HT1080 (cell line): ENCODE results near the gene CDH7. TPM values are rescaled to one million over a fixed set of nuclear protein-coding genes. Genes with fewer than 3 reads are reported as not detected.

Source experiments
- DNase-seq: peaks from one replicate; pipeline ENCODE4 v3.0.0-alpha.2; 2015; ENCODE audit warnings: low read depth
- total RNA-seq: library from RNA; depleted of rRNA; stranded (reverse); fragments of >200 nt; shearing (Covaris generic); gene quantifications from 2 replicates; pipeline ENCODE4 v1.2.3, GENCODE V29; 2014

CDH7 gene
- total RNA-seq, 1 experiment from 2014 or later, result 1.5 TPM

DNA sequence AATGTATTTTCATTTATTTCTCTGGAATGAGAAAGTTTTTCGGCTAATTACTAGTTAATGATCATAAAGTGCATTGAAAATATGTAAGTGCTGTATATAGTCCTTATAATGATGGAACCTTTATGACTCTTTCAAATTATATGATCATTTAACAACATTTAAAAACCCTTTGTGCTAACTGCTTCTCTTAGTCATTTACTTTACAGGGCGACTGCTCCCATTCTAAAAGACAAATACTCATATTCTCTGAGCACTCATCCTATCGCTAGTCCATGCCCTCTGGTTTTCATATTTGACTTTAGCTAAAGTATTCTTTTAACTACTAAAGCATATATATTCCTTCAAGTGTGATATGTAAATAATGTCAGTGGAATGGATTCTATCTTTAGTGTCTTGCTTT lies 168.2 kb downstream of the CDH7 start:
- DNase-seq, result no peak

- no peak for DNase-seq
Observed at GRCh38 chr18:65919663-65920062, 168.9 kb downstream of the CDH7 start.

- no peak for DNase-seq
Observed at GRCh38 chr18:65922103-65922502, 171.3 kb downstream of the CDH7 start.

DNA sequence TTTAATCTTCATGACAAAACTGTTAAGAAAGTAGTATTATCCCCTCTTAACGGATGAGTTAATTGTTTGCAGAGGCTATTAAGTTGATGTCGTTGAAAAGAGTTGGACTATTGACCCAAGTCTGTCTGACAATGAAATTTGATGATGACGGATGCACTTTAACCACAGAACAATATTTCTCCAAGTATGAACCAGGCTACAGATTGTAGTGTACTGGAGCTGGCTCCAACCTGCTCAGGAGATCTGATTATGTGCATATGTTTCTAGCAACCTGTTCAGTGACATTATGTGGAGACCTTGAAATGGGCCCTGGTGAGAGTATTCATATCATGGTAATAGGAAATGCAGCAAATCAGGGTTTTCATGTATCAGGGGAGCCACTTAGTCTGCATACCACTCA lies 174.1 kb downstream of the CDH7 start:
- DNase-seq, result no peak

DNA sequence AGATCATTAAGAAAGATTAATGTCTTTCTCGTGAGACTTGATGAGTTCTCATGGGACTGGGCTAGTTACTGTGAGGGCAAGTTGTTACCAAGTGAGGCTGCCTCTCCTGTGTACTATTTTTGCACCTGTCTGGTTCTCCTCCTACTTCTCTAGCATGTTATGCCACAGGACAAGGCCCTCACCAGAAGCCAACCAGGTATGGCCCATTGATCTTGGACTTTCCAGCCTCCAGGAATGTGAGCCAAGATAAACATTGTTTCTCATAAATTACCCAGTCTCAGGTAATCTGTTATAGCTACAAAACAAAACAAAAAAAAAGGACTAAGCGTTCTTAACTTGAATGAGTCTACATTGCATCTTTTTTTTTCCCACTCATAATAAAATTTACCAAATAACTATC lies 184.1 kb downstream of the CDH7 start:
- DNase-seq, result no peak

GRCh38 chr18:65936678-65937077 lies 185.9 kb downstream of the CDH7 start:
- no peak for DNase-seq

DNA sequence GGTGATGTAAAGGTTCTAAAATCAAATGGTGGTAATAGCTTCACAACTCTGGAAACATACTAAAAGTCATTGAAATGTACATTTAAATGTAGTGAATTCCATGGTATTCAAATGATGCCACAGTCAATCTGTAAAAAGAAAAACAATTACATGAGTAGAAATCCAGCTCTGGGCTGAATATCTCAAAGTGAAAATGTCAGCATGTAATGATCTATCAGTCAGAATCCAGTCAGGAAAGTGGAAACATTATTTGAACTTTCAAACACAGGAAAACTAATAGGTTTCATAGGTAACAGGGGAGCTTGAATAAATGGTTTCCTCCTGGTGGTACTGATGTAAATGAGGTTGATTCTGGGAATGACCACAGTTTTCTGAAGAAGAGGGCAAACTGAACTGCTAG lies 186.4 kb downstream of the CDH7 start:
- DNase-seq, result no peak

DNA sequence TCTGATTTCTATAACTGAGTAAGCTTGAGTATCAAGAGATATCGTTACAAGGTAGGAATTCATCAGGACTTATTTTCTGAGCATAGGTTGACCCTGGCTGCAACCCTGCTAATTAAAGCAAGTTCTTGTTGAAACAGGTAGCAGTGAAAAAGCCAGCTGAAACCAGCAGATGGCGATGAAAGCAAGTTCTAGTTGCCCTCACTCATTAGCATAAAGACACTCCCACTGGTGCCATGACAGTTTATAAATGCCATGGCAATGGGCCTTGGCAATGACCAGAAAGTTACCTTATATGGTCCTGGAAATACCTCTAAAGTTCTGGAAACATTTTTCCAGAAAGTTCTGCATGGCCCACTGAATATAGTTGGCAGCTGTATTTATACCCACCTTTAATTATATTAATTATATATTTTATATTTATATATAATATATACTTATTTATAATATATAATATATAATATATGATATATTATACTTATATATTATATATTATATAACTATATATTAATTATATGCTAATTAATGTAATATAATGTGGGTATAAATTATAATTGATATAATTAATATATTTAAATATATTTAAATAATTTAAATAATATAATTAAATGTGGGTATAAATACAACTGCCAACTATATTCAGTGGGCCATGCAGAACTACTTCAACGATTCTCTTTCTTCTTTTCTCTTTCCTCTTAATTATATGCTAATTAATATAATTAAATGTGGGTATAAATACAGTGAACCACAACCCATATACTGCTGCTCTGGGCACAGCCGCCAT lies 188.0 kb downstream of the CDH7 start:
- peak; percentile 64 for DNase-seq
